Measurements from ENCODE around the gene TFB2M.
A peak's percentile ranks its signal among the peaks of the same experiment; 100 is the strongest.

TFB2M gene

GRCh38 chr1:246508897-246509688 is 57.0 kb downstream of the TFB2M start:
- TF ChIP-seq POLR2A (IDR thresholded peaks at IDR 0.05; ENCODE audit: low read length) = no peak
- TF ChIP-seq GATA1 (IDR thresholded peaks at IDR 0.05; ENCODE audit: low read depth, low read length) = no peak
- DNase-seq = no peak

- TF ChIP-seq GATA1 (IDR thresholded peaks at IDR 0.05; ENCODE audit: low read depth, low read length) = no peak
- peak; percentile 27 for TF ChIP-seq POLR2A (IDR thresholded peaks at IDR 0.05; ENCODE audit: low read length)
- peak; percentile 88 to 90 for DNase-seq
Measured at GRCh38 chr1:246506674-246507481, 59.2 kb downstream of the TFB2M start, which contains the start of gene SMYD3. Gene SMYD3 (minus strand): TSS chr1:246507279.

- TF ChIP-seq POLR2A (IDR thresholded peaks at IDR 0.05; ENCODE audit: low read length) (no peak), GATA1 (IDR thresholded peaks at IDR 0.05; ENCODE audit: low read depth, low read length) (no peak)
- no peak for DNase-seq
Measured at GRCh38 chr1:246506367-246506673, 59.7 kb downstream of the TFB2M start.

- no peak for DNase-seq
- TF ChIP-seq GATA1 (IDR thresholded peaks at IDR 0.05; ENCODE audit: low read depth, low read length) = no peak
- no peak for TF ChIP-seq POLR2A (IDR thresholded peaks at IDR 0.05; ENCODE audit: low read length)
Measured at GRCh38 chr1:246503341-246503740, 62.7 kb downstream of the TFB2M start.

- peak; percentile 82 to 85 for DNase-seq
- no peak for TF ChIP-seq POLR2A (IDR thresholded peaks at IDR 0.05; ENCODE audit: low read length)
Measured at GRCh38 chr1:246497331-246497915, 68.6 kb downstream of the TFB2M start.

- TF ChIP-seq GATA1 (IDR thresholded peaks at IDR 0.05; ENCODE audit: low read depth, low read length) = no peak
- no peak for TF ChIP-seq POLR2A (IDR thresholded peaks at IDR 0.05; ENCODE audit: low read length)
- peak; percentile 59 to 74 for DNase-seq
Measured at GRCh38 chr1:246492611-246493245, 73.3 kb downstream of the TFB2M start.

GRCh38 chr1:246491551-246492053 is 74.5 kb downstream of the TFB2M start:
- TF ChIP-seq POLR2A (IDR thresholded peaks at IDR 0.05; ENCODE audit: low read length) (no peak), GATA1 (IDR thresholded peaks at IDR 0.05; ENCODE audit: low read depth, low read length) (no peak)
- DNase-seq = peak in 1 of 2 experiments; percentile 13
